ENCODE measurements around the gene ZNF878. TPM values are rescaled to one million over a fixed set of nuclear protein-coding genes. Genes with fewer than 3 reads are reported as not detected.

ZNF878 gene
- total and polyA plus RNA-seq, 4 donors = 0.22 to 0.33 (median 0.25) TPM

DNA sequence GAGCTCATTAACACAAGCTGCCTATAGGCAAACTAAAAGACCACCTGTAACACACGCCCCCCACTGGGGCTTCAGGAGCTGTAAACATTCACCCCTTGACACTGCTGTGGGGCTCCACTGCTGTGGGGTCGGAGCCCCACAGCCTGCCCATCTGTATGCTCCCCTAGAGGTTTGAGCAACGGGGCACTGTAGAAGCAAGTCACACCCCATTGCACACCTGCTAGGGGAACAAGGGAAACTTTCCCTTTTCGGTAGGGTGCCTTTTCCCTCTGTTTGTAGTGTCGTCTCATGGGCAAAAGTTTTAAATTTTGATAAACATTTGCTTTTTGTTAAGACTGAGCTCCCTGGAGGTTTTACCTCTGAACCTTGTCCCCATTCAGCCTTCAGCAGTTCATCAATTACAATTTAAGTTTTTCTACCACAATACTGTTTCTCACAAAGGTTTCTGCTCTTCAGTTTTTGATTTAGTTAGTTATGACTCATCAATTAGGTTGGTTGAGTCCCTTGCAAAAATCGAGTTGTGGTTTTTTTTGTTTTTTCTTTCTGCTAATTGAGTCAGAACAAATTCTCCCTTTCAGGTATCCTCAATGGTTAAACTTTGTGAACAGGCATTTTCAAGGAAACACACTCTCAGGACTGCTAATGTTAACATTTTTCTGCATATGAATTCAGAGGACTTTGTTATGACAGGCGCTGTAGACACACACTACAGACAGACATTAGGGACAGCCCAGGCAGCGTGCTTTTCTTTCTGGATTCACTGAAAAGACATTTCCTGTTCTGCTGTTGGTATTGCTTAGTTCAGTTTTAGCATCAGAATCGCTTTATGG is 52.4 kb downstream of the ZNF878 start:
- H3K27ac ChIP-seq (ENCODE audit: low read depth in 1 of 2, low read length in 1 of 2) = no peak overlapping the region
- no peak overlapping the region for H3K4me3 ChIP-seq
- no peaks in the 10 kb centered on the region for H3K4me1 ChIP-seq (ENCODE audit: control insufficient read depth in 5 of 5, insufficient read depth in 5 of 5, low read length in 5 of 5)
- H3K9me3 ChIP-seq (ENCODE audit: control insufficient read depth in 4 of 4, insufficient read depth in 3 of 4, low read length in 3 of 4) = peaks cover 0 to 4% (median 0%) of the 10 kb centered on the region in 4 donors
- H3K9ac ChIP-seq (ENCODE audit: insufficient read depth in 1 of 2, low read length in 2 of 2) = no peak overlapping the region
- DNase-seq (no peak), ATAC-seq (ENCODE audit: insufficient read depth, low FRiP score) (no peak)
- no peak for TF ChIP-seq CTCF (IDR thresholded peaks at IDR 0.05; ENCODE audit: control extremely low read depth, extremely low read depth)
- H3K27me3 ChIP-seq (ENCODE audit: control insufficient read depth in 3 of 3, insufficient read depth in 3 of 3, low read length in 2 of 3) = no peaks in the 10 kb centered on the region
- 86 to 91% methylated on average over 9 of the region's 9 CpGs for WGBS, 2 donors
- peaks cover 0 to 7% (median 1%) of the 10 kb centered on the region in 4 donors for H3K36me3 ChIP-seq (ENCODE audit: control insufficient read depth in 4 of 4, insufficient read depth in 4 of 4, low read length in 4 of 4)

DNA sequence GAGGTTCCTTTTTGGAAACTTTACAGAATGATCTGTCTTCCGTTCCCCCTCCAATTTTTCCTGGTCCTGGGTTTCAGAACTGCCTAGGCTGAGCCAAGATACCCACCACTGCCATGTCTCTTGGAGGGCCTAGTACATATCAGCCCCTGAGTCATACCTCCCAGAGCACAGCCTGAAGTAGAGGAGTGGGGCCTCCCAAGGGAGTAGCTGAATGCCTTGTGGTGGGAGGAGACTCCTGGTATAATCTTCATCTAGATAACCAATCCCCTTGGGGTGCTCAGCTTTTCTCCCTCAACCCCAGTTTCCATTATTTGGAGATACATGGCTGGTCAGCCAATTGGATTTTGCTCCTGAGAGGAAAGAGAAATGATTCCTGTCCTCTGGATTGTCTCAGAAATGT is 57.6 kb downstream of the ZNF878 start:
- TF ChIP-seq CTCF (IDR thresholded peaks at IDR 0.05; ENCODE audit: control extremely low read depth, extremely low read depth) = no peak
- Histone ChIP-seq H3K27ac (ENCODE audit: low read depth in 1 of 2, low read length in 1 of 2) (no peak overlapping the region), H3K4me1 (ENCODE audit: control insufficient read depth in 5 of 5, insufficient read depth in 5 of 5, low read length in 5 of 5) (peaks cover 0 to 3% (median 0%) of the 10 kb centered on the region in 5 donors), H3K4me3 (no peak overlapping the region), H3K9ac (ENCODE audit: insufficient read depth in 1 of 2, low read length in 2 of 2) (no peak overlapping the region), H3K27me3 (ENCODE audit: control insufficient read depth in 3 of 3, insufficient read depth in 3 of 3, low read length in 2 of 3) (no peaks in the 10 kb centered on the region), H3K36me3 (ENCODE audit: control insufficient read depth in 4 of 4, insufficient read depth in 4 of 4, low read length in 4 of 4) (peaks cover 0 to 2% (median 0%) of the 10 kb centered on the region in 4 donors), H3K9me3 (ENCODE audit: control insufficient read depth in 4 of 4, insufficient read depth in 3 of 4, low read length in 3 of 4) (peaks cover 0 to 2% (median 0%) of the 10 kb centered on the region in 4 donors)
- no peak for DNase-seq
- 95 to 100% methylated on average over 1 of the region's 1 CpG for WGBS, 2 donors
- ATAC-seq (ENCODE audit: insufficient read depth, low FRiP score) = no peak

Small RNAs within 50 kb of the gene (small RNA-seq; reads per million reads assigned to genes)
- not detected for gene RF00019 (ENCODE audit: low replicate concordance)
- gene RNA5SP464 (ENCODE audit: low replicate concordance) = not detected
- not detected for gene RNA5SP465 (ENCODE audit: low replicate concordance)
- not detected for gene RNA5SP466 (ENCODE audit: low replicate concordance)

Other genes starting within 250 kb of the ZNF878 start
- gene ZNF440, start 238.7 kb downstream of the ZNF878 start, total RNA-seq = 10 to 100 TPM; 25.7 to 42.0 TPM
- 1 to 10 TPM; 5.2 to 9.3 TPM for gene ZNF440, start 238.7 kb downstream of the ZNF878 start, polyA plus RNA-seq
- gene ZNF439, start 204.2 kb downstream of the ZNF878 start, total RNA-seq = 10 to 100 TPM in 1 of 2 donors, 1 to 10 TPM in 1; 8.4 to 21.7 TPM
- 1 to 10 TPM; 2.5 to 7.5 TPM for gene ZNF439, start 204.2 kb downstream of the ZNF878 start, polyA plus RNA-seq
- 10 to 100 TPM in 1 of 2 donors, 1 to 10 TPM in 1; 9.2 to 29.1 TPM for gene ZNF69, start 165.2 kb downstream of the ZNF878 start, total RNA-seq
- 10 to 100 TPM in 1 of 2 donors, 1 to 10 TPM in 1; 2.0 to 10.4 TPM for gene ZNF69, start 165.2 kb downstream of the ZNF878 start, polyA plus RNA-seq
- gene ZNF700, start 127.9 kb downstream of the ZNF878 start, total RNA-seq = 10 to 100 TPM; 10.8 to 24.7 TPM
- 10 to 100 TPM in 1 of 2 donors, 1 to 10 TPM in 1; 6.2 to 14.2 TPM for gene ZNF700, start 127.9 kb downstream of the ZNF878 start, polyA plus RNA-seq
- 1 to 10 TPM; 3.3 to 7.2 TPM for gene ZNF763, start 87.9 kb downstream of the ZNF878 start, total RNA-seq
- 1 to 10 TPM; 3.2 to 6.2 TPM for gene ZNF763, start 87.9 kb downstream of the ZNF878 start, polyA plus RNA-seq
- 10 to 100 TPM in 1 of 2 donors, 1 to 10 TPM in 1; 5.8 to 26.5 TPM for gene ZNF433, start 17.3 kb downstream of the ZNF878 start, total RNA-seq
- 1 to 10 TPM; 4.4 to 5.1 TPM for gene ZNF433, start 17.3 kb downstream of the ZNF878 start, polyA plus RNA-seq
- gene ZNF844, start 11.8 kb upstream of the ZNF878 start, total RNA-seq = 10 to 100 TPM; 10.6 to 25.5 TPM
- 1 to 10 TPM; 3.0 to 3.9 TPM for gene ZNF844, start 11.8 kb upstream of the ZNF878 start, polyA plus RNA-seq
- gene ZNF20, start 87.4 kb upstream of the ZNF878 start, total RNA-seq = 10 to 100 TPM in 1 of 2 donors, 1 to 10 TPM in 1; 6.0 to 15.0 TPM
- gene ZNF20, start 87.4 kb upstream of the ZNF878 start, polyA plus RNA-seq = 1 to 10 TPM; 2.2 to 3.5 TPM
- gene ZNF625, start 103.8 kb upstream of the ZNF878 start, total RNA-seq = 10 to 100 TPM in 1 of 2 donors, 1 to 10 TPM in 1; 5.4 to 17.6 TPM
- 1 to 10 TPM; 1.0 to 3.1 TPM for gene ZNF625, start 103.8 kb upstream of the ZNF878 start, polyA plus RNA-seq
- 10 to 100 TPM in 1 of 2 donors, 1 to 10 TPM in 1; 7.4 to 24.3 TPM for gene ZNF136, start 110.1 kb upstream of the ZNF878 start, total RNA-seq
- 1 to 10 TPM; 4.1 to 4.5 TPM for gene ZNF136, start 110.1 kb upstream of the ZNF878 start, polyA plus RNA-seq
- gene ZNF44, start 241.9 kb upstream of the ZNF878 start, total RNA-seq = 10 to 100 TPM; 15.5 to 29.3 TPM
- 1 to 10 TPM; 7.1 to 8.0 TPM for gene ZNF44, start 241.9 kb upstream of the ZNF878 start, polyA plus RNA-seq